ENCODE results near the gene UPF1.
"Not testable (repeated sequence)": the region's sequence is repeated elsewhere in the genome, so short reads cannot be mapped to it uniquely, and the experiment has no call there.

UPF1 gene

DNA sequence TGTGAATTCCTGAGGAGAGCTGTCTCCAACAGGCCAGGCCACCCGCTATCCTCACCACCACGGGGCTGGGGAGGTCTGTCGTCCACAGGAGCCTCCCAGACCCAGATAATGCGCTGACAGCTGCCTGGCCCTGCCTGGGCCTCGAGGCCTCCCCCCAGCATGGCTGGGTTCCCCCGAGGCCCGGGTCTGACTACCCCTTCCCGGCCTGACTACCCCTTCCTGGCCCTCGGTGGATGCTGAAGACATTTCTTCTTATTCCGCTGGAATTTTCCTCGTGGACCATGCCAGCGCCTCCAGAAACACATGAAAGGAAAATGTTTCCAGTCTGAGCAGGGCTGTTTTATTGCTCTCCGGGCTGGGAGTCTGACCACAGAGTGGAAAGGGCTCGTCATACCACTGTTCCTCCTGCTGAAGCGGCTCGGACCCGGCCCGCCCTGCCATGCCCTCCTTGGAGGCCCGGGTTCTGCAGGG lies 23.9 kb upstream of the UPF1 start:
- DNase-seq (no peak), ATAC-seq (replicated peaks) (no peak)
- peaks cover 14 to 45% of the 10 kb centered on the region in 2 donors for H3K27me3 Mint-ChIP-seq
- H3K9me3 Mint-ChIP-seq = peaks cover 1 to 5% of the 10 kb centered on the region in 2 donors
- H3K27ac Mint-ChIP-seq = no peak overlapping the region
- H3K4me1 Mint-ChIP-seq = peaks cover 3 to 7% of the 10 kb centered on the region in 2 donors
- no peaks in the 10 kb centered on the region for H3K36me3 Mint-ChIP-seq
- no peak overlapping the region for H3K4me3 Mint-ChIP-seq

DNA sequence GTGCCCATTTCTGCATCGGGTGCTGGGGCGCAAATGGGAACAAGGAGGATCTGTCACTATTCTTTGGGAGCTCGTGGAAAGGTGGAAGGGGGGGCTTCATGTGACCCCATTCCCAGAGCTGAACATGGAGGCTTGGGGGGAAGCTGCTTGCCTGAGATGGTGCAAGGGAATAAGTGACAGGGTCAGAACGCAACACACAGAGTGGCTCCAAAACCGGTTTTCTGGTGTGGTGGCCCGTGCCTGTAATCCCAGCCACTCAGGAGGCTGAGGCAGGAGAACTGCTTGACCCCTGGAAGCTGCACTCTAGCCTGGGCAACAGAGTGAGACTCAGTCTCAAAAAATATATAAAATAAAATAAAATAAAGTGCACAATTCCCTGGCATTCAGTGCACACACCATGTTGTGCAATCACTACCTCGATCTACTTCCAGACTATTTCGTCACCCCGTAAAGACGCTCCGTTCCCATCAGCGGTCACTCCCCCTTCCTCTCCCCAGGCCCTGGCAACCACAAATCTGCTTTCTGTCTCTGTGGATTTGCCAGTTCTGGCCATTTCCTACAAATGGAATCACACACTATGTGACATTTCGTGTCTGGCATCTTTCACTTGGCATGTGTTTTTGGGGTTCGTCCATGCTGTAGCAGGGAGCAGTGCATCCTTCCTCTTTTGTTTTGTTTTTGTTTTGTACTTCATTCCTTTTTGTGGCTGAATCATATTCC lies 22.4 kb upstream of the UPF1 start:
- H3K9me3 Mint-ChIP-seq = no peaks in the 10 kb centered on the region
- peaks cover 3 to 7% of the 10 kb centered on the region in 2 donors for H3K4me1 Mint-ChIP-seq
- peaks cover 8 to 39% of the 10 kb centered on the region in 2 donors for H3K27me3 Mint-ChIP-seq
- no peak overlapping the region for H3K4me3 Mint-ChIP-seq
- no peak for DNase-seq
- H3K36me3 Mint-ChIP-seq = no peaks in the 10 kb centered on the region
- ATAC-seq (replicated peaks) = no peak
- H3K27ac Mint-ChIP-seq = no peak overlapping the region

DNA sequence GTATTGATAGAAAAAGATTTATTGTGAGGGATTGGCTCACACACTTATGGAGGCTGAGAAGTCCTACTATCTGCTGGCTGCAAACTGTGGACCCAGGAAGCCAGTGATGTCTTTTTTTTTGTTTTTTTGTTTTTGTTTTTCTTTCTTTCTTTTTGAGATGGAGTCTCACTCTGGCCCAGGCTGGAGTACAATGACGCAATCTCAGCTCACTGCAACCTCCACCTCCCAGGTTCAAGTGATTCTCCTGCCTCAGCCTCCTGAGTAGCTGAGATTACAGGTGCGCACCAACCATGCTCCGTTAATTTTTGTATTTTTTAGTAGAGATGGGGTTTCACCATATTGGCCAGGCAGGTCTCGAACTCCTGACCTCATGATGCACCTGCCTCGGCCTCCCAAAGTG lies 20.1 kb upstream of the UPF1 start:
- not testable (repeated sequence) for ATAC-seq (replicated peaks); H3K27ac Mint-ChIP-seq; H3K4me3 Mint-ChIP-seq; H3K9me3 Mint-ChIP-seq; H3K4me1 Mint-ChIP-seq; H3K36me3 Mint-ChIP-seq; DNase-seq
- H3K27me3 Mint-ChIP-seq = peaks cover 8 to 39% of the 10 kb centered on the region in 2 donors

DNA sequence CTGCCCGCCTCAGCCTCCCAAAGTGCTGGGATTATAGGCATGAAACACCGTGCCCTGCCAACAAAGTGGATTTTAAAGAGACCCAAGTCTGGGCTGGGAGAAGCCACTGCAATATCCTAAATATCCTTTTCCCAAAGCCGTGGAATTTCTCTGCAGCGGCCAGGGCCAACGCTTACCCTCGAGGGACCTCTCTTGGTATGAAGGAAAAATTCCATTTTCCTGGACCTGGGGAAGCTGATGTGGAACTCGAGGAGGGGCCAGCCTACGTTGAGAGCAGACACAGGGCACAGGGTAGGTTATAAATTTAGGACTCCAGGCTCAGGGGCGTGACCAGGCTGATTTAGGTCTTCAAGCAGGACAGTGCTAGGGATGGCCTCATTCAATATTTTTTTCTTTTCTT lies 17.7 kb upstream of the UPF1 start:
- no peak overlapping the region for H3K27ac Mint-ChIP-seq
- H3K4me1 Mint-ChIP-seq = peaks cover 3 to 7% of the 10 kb centered on the region in 2 donors
- no peaks in the 10 kb centered on the region for H3K9me3 Mint-ChIP-seq
- no peaks in the 10 kb centered on the region for H3K36me3 Mint-ChIP-seq
- no peak for DNase-seq
- no peak overlapping the region for H3K4me3 Mint-ChIP-seq
- peaks cover 8 to 22% of the 10 kb centered on the region in 2 donors for H3K27me3 Mint-ChIP-seq
- no peak for ATAC-seq (replicated peaks)

DNA sequence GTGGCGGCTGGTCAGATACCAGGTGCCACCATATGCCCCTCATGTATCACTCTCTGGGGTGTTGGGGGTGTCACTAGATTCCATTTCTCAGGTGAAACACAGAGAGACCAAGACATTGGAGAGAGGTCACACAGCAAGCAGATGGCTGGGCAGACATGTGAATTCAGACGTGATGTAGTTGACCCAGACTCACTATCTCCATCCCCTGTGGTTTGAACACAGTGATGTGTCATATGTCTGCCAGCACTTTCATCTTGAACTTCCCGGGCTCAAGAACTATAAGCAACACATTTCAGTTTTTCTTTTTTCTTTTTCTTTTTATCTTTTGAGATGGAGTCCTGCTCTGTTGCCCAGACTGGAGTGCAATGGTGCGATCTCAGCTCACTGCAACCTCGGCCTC lies 16.1 kb upstream of the UPF1 start:
- H3K27me3 Mint-ChIP-seq = peaks cover 5 to 14% of the 10 kb centered on the region in 2 donors
- no peak for ATAC-seq (replicated peaks)
- DNase-seq = no peak
- H3K4me3 Mint-ChIP-seq = no peak overlapping the region
- H3K9me3 Mint-ChIP-seq = no peaks in the 10 kb centered on the region
- no peak overlapping the region for H3K27ac Mint-ChIP-seq
- H3K4me1 Mint-ChIP-seq = no peaks in the 10 kb centered on the region
- H3K36me3 Mint-ChIP-seq = no peaks in the 10 kb centered on the region

DNA sequence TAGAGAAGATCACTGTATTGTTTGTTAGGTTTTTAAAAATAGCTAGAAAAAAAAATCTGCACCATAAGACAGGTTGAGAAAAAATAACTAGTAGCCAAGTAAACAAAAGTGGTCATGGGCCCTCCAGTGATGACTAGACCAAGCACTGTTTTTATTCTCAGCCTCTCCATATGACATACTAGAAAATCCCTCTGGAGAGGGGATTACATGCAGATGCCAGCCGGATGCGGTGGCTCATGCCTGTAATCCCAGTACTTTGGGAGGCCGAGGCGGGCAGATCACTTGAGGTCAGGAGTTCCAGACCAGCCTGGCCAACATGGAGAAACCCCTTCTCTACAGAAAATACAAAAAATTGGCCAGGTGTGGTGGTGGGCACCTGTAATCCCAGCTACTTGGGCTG lies 15.1 kb upstream of the UPF1 start:
- ATAC-seq (replicated peaks); H3K4me3 Mint-ChIP-seq; H3K9me3 Mint-ChIP-seq; H3K27ac Mint-ChIP-seq; H3K36me3 Mint-ChIP-seq; DNase-seq; H3K4me1 Mint-ChIP-seq: not testable (repeated sequence)
- peaks cover 5 to 11% of the 10 kb centered on the region in 2 donors for H3K27me3 Mint-ChIP-seq

DNA sequence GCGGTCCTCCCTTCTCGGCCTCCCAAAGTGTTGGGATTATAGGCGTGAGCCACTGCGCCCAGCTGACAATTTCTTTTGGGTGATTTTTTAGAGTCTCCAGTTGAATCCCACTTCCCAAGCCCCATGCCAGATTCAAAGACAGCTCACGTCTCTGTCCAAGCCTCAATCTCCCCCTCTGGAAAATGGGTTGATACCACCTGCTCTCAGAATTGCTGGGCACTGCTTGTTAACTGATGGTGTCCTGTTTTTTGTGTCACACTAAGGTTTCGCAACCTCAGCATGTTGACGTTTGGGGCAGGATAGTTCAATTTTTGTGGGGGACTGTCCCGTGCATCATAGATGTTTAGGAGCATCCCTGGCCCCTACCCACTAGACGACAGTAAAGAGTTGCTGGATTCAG lies 14.2 kb upstream of the UPF1 start:
- Mint-ChIP-seq H3K9me3 (no peaks in the 10 kb centered on the region), H3K27me3 (peaks cover 5% of the 10 kb centered on the region in 2 donors), H3K4me3 (no peak overlapping the region), H3K36me3 (no peaks in the 10 kb centered on the region), H3K27ac (no peak overlapping the region), H3K4me1 (no peaks in the 10 kb centered on the region)
- DNase-seq (no peak), ATAC-seq (replicated peaks) (no peak)

DNA sequence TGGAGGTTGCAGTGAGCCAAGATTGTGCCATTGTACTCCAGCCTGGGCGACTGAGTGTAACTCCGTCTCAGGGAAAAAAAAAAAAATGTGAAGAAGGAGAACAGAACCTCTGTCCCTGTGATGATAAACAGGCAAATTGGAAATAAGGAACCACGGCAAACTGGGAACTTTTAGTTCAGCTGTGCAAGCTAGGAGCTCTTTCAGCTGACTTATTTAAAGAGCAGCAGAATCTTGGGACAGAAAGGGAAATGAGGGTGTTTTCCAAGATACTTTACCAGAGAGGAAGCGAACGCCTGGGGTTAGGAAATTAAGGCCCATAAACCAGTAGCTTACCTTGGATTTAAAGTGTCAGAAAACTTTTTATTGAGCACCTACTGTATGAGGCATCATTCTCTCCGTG lies 3.0 kb upstream of the UPF1 start:
- H3K27ac Mint-ChIP-seq = no peak overlapping the region
- peaks cover 5 to 15% of the 10 kb centered on the region in 2 donors for H3K27me3 Mint-ChIP-seq
- DNase-seq = no peak
- no peak for ATAC-seq (replicated peaks)
- peaks cover 2 to 4% of the 10 kb centered on the region in 2 donors for H3K9me3 Mint-ChIP-seq
- H3K36me3 Mint-ChIP-seq = peaks cover 9 to 18% of the 10 kb centered on the region in 2 donors
- peaks cover 4 to 12% of the 10 kb centered on the region in 2 donors for H3K4me1 Mint-ChIP-seq
- no peak overlapping the region for H3K4me3 Mint-ChIP-seq

DNA sequence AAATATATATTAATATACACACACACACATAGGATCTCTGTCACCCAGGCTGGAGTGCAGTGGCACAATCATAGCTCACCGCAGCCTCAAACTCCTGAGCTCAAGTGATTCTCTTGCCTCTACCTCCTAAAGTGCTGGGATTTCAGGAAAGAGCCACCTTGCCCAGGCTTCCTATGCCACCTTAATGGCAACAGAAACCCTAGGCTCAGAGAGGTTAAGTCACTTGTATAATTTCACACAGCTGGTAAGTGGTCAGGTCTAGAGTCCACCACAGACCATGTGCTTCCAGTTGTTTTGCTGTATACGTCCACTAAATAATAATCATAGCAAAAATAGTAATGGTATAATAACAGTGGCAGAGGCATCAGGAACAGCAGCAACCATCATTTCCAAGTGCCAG lies 1.3 kb upstream of the UPF1 start:
- Mint-ChIP-seq H3K27ac (no peak overlapping the region), H3K36me3 (peaks cover 22 to 32% of the 10 kb centered on the region in 2 donors), H3K27me3 (peaks cover 5 to 9% of the 10 kb centered on the region in 2 donors), H3K9me3 (peaks cover 2 to 4% of the 10 kb centered on the region in 2 donors), H3K4me3 (no peak overlapping the region), H3K4me1 (peaks cover 16 to 29% of the 10 kb centered on the region in 2 donors)
- no peak for ATAC-seq (replicated peaks)
- DNase-seq = no peak

DNA sequence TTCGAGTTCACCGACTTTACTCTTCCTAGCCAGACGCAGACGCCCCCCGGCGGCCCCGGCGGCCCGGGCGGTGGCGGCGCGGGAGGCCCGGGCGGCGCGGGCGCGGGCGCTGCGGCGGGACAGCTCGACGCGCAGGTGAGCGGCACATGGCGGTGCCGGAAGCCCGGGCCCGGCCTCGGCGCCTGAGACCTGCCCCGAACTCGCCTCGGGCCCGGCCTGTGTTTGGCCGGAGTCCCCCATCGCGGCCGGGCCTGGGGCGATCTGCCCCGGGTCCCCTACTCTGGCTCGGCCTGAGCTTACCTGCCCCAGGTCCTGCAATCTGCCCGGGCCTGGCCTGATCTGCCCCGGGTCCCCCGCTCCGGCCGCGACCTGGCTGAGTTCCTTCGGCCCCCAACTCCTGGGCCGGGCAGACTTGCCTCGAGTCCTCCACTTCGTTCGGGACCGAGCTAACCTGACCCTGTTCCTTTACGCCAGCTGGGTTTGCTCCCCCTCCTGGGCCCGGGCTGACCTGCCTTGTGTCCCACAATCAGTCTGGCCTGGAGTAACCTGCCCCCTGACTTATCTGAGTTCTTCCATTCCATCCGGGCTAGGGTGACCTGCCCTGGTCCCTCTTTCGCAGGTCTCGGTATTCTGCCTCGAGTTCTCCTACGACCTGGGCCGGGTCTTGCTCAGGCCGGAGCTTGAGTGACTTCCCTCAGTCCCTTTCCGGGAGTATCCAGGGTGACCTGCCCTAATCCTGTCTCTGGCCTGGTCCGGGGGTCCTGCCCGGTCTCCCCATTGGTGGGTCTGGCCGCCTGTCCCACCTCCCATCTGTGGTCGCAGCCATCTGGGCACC lies 764 bp downstream of the UPF1 start:
- peaks cover 23 to 46% of the 10 kb centered on the region in 2 donors for H3K4me1 Mint-ChIP-seq
- peak overlapping the region; percentile 94 for H3K27ac Mint-ChIP-seq
- H3K36me3 Mint-ChIP-seq = peaks cover 35 to 40% of the 10 kb centered on the region in 2 donors
- H3K4me3 Mint-ChIP-seq = peak overlapping the region; percentile 94 to 97
- ATAC-seq (replicated peaks) (peak; percentile 54 to 60), DNase-seq (peak; percentile 34)
- peaks cover 0 to 3% of the 10 kb centered on the region in 2 donors for H3K9me3 Mint-ChIP-seq
- H3K27me3 Mint-ChIP-seq = peaks cover 3% of the 10 kb centered on the region in 2 donors

DNA sequence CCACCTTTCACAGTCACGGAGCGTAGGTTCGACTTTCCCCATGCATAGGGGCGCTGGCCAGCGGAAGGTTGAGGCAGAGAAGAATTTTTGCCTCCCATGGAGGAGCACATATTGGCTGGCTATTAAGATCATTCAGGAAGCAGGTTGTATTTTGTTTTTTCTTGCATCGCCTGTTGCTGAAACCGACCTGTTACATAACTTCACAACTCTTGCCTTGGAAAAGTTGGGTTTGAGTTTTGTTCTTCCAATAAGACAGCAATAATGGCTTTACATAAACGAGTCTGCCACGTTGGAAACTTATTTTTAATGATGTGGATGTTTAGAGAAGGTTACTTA lies 1.4 kb downstream of the UPF1 start:
- H3K27me3 Mint-ChIP-seq = no peaks in the 10 kb centered on the region
- H3K4me3 Mint-ChIP-seq = peak overlapping the region; percentile 94 to 97
- peaks cover 29 to 51% of the 10 kb centered on the region in 2 donors for H3K4me1 Mint-ChIP-seq
- no peak for DNase-seq
- H3K27ac Mint-ChIP-seq = peak overlapping the region; percentile 94
- no peak for ATAC-seq (replicated peaks)
- H3K9me3 Mint-ChIP-seq = no peaks in the 10 kb centered on the region
- H3K36me3 Mint-ChIP-seq = peaks cover 41 to 45% of the 10 kb centered on the region in 2 donors

DNA sequence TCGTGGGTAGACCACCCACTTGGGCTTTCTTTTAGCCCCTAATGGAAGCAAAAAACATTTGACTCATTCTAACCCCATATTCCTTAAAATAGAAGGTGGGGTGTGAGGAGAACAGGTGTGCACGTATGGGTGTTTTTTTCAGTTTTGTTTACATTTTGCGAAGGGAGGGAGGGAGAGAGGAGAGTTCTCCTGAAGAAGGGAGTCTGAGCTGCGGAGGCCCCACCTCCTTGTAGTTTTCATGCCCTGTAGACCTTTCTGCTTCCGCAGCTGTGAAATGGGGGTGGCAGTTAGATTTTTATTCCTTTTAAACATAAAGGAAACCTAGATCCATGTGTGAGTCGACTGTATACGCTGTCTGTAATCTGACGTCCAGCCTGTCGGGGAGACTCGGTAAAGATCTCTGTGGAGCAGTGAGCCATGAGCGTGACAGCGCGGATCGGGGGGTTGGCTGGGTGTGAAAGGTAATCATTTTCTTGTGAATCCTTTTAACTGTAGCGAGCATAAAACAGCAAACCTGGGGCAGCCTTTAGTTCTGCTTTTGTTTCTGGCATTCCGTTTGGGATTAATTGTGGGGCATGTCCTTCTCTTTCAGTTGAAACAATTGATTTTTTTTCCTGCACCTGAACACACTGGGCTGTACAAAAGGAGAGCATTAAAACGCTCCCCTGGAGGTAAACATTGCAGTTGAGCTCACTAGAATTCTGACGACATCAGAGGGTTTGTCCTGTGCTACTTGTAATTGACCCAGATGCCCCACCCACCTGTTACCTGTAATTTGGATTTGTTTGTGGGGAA lies 2.3 kb downstream of the UPF1 start:
- Mint-ChIP-seq H3K9me3 (no peaks in the 10 kb centered on the region), H3K4me3 (peak overlapping the region; percentile 94 to 97), H3K27me3 (no peaks in the 10 kb centered on the region), H3K36me3 (peaks cover 41 to 51% of the 10 kb centered on the region in 2 donors), H3K27ac (peak overlapping the region; percentile 60), H3K4me1 (peaks cover 34 to 61% of the 10 kb centered on the region in 2 donors)
- ATAC-seq (replicated peaks) = no peak
- DNase-seq = no peak

DNA sequence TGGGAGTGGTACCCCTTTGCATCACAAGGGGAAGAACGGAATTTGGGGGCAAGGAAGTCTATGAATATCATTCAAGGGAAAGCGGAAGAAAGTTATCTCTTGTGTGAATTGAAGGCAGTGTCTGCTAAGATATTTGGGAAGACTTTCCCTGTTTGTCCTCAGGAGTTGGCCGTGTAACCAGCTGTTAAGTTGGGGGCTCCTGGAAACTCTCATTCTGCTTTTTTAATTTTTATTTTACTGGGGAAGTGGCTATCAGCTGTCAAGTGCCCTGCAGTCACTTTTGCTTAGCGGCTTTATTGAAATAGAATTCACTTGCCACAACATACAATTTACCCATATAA lies 2.9 kb downstream of the UPF1 start:
- H3K27ac Mint-ChIP-seq = no peak overlapping the region
- peaks cover 38 to 67% of the 10 kb centered on the region in 2 donors for H3K4me1 Mint-ChIP-seq
- peak overlapping the region; percentile 94 to 97 for H3K4me3 Mint-ChIP-seq
- DNase-seq (no peak), ATAC-seq (replicated peaks) (no peak)
- H3K27me3 Mint-ChIP-seq = no peaks in the 10 kb centered on the region
- peaks cover 41 to 51% of the 10 kb centered on the region in 2 donors for H3K36me3 Mint-ChIP-seq
- no peaks in the 10 kb centered on the region for H3K9me3 Mint-ChIP-seq
